Right forelimb (tissue), 1 donor: ENCODE data around the gene RSRC1.
"Not testable (repeated sequence)": the region's sequence is repeated elsewhere in the genome, so short reads cannot be mapped to it uniquely, and the experiment has no call there.

Experiments
- DNase-seq: peaks from one replicate; pipeline ENCODE4 v3.0.0-alpha.2; 2018

The RSRC1 gene

GRCh38 chr3:158101335-158102241 lies 8.3 kb upstream of the RSRC1 start:
- DNase-seq = no peak

- peak; percentile 66 for DNase-seq
These were observed 7.4 kb upstream of the RSRC1 start for GRCh38 chr3:158102242-158103080.

- DNase-seq = peak; percentile 68
These were observed 6.6 kb upstream of the RSRC1 start for GRCh38 chr3:158103081-158103886.

GRCh38 chr3:158103887-158104327 lies 6.0 kb upstream of the RSRC1 start:
- peak; percentile 59 for DNase-seq

- DNase-seq = no peak
These were observed 5.4 kb upstream of the RSRC1 start for GRCh38 chr3:158104431-158104921.

- DNase-seq = peak; percentile 76
These were observed 4.7 kb upstream of the RSRC1 start for GRCh38 chr3:158105119-158105709.

GRCh38 chr3:158105710-158106253 lies 4.1 kb upstream of the RSRC1 start:
- DNase-seq = no peak

- peak; percentile 69 for DNase-seq
These were observed 3.0 kb upstream of the RSRC1 start for GRCh38 chr3:158106766-158107471.

- DNase-seq = no peak
These were observed 2.1 kb upstream of the RSRC1 start for GRCh38 chr3:158107605-158108444.

GRCh38 chr3:158108445-158108985 lies 1.4 kb upstream of the RSRC1 start:
- no peak for DNase-seq

- no peak for DNase-seq
These were observed 540 bp upstream of the RSRC1 start for GRCh38 chr3:158109295-158109803.

GRCh38 chr3:158110658-158111018 lies 749 bp downstream of the RSRC1 start:
- DNase-seq = no peak

GRCh38 chr3:158111861-158112260 lies 2.0 kb downstream of the RSRC1 start:
- DNase-seq = no peak

GRCh38 chr3:158113595-158113994 lies 3.7 kb downstream of the RSRC1 start:
- not testable (repeated sequence) for DNase-seq

- DNase-seq = no peak
These were observed 10.4 kb downstream of the RSRC1 start for GRCh38 chr3:158120330-158120729.

GRCh38 chr3:158121295-158121694 lies 11.4 kb downstream of the RSRC1 start:
- DNase-seq = no peak

- DNase-seq = not testable (repeated sequence)
These were observed 12.8 kb downstream of the RSRC1 start for GRCh38 chr3:158122721-158123120.

GRCh38 chr3:158127250-158128219 lies 17.6 kb downstream of the RSRC1 start:
- DNase-seq = no peak

- no peak for DNase-seq
These were observed 18.9 kb downstream of the RSRC1 start for GRCh38 chr3:158128755-158129154.
